ENCODE data around the gene POU2AF1. TPM values are rescaled to one million over a fixed set of nuclear protein-coding genes. Genes with fewer than 3 reads are reported as not detected.

Gene POU2AF1
- polyA plus RNA-seq, 2 of the 4 experiments (the other 2 are of a cell fraction), result not detected

DNA sequence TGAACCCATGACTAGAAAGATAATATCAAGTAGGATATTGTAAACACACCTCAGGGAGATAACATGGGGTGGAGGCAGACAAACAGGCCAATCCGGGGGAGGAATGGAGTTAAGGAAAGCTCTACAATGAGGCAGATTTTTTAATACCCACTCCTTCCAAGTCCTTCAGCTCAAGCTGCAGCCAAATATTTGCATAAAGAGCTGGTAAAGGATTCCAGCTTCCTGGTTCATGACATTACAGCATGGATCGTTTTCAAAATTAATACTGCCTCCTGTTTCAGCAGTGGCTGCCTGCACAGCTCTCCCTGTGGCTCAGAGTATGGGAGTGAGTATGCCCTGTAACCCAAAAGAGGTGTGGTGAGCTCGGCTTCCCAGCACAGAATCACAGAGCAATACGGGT is 75.6 kb downstream of the POU2AF1 start:
- ChIA-PET POLR2A (no interaction called here), CTCF (interaction anchor here (1.3 kb wide), 1 partner anchor 120 kb away, joined by 3 read pairs; no protein-coding TSS in a partner anchor)
- WGBS (ENCODE audit: missing lambda C conversion rate), result 3% methylated on average over 4 of the region's 4 CpGs
- Histone ChIP-seq H3K27ac (peak overlapping the region; percentile 30 to 47; a peak in 4 of 6 replicates), H3K4me2 (peak overlapping the region; percentile 57), H3K4me1 (peaks cover 29% of the 10 kb centered on the region), H3K4me3 (no peak overlapping the region), H3K9me3 (no peaks in the 10 kb centered on the region)
- DNase-seq (ENCODE audit: low read depth in 1 of 2, low spot score in 1 of 2) (peak; percentile 11 to 62), ATAC-seq (peak in 1 of 2 experiments; percentile 39; a peak in 3 of 6 replicates), FAIRE-seq (no peak)
- TF ChIP-seq RFX5 (IDR thresholded peaks at IDR 0.05) (no peak), HEYL (CRISPR knock-in tag; IDR thresholded peaks at IDR 0.05) (no peak), CHD2 (IDR thresholded peaks at IDR 0.05; ENCODE audit: low read length, partially characterized antibody) (no peak), CBX8 (IDR thresholded peaks at IDR 0.05) (no peak), KDM5A (IDR thresholded peaks at IDR 0.05) (no peak), RARB (CRISPR knock-in tag; IDR thresholded peaks at IDR 0.05) (no peak), TP53 (CRISPR knock-in tag; IDR thresholded peaks at IDR 0.05) (no peak), MAZ (IDR thresholded peaks at IDR 0.05; ENCODE audit: borderline replicate concordance, low read depth, low read length) (no peak)

DNA sequence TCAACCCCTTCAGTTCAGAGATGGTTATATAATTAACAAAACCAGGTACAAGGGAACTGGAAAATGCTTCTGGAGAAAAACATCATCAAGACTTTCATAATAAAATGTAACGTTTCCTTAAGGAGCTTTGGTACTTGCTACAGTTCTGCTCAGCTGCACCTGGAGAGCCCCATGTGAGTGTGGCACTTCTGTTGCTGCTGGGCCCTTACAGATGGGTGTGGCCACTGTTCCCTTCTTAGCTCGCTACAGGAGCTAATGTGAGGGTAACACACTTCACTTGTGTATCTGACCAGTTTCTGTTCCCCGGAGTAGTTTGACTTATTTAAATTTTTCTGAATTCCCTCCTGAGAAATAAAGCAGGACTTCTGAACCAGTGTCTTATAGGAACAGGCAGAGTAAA is 76.8 kb downstream of the POU2AF1 start:
- Histone ChIP-seq H3K9me3 (no peaks in the 10 kb centered on the region), H3K4me3 (no peak overlapping the region), H3K4me2 (no peak overlapping the region), H3K27ac (no peak overlapping the region), H3K4me1 (peaks cover 18% of the 10 kb centered on the region; the same call in 2 of the 3 replicates)
- DNase-seq (ENCODE audit: low read depth in 1 of 2, low spot score in 1 of 2) (no peak), ATAC-seq (no peak), FAIRE-seq (no peak)
- ChIA-PET POLR2A (no interaction called here), CTCF (interaction anchor here (1.6 to 1.7 kb wide), 2 partner anchors 121 to 126 kb away, joined by 4 to 7 read pairs; no protein-coding TSS in a partner anchor)
- no peak for TF ChIP-seq HDAC2 (IDR thresholded peaks at IDR 0.05)
- no peak for TF ChIP-seq CBX8 (IDR thresholded peaks at IDR 0.05)
- no peak for TF ChIP-seq EHMT2 (IDR thresholded peaks at IDR 0.05; ENCODE audit: low read depth)
- TF ChIP-seq, protein P1, sequence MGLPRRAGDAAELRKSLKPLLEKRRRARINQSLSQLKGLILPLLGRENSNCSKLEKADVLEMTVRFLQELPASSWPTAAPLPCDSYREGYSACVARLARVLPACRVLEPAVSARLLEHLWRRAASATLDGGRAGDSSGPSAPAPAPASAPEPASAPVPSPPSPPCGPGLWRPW (IDR thresholded peaks at IDR 0.05), result no peak
- TF ChIP-seq FOSB (CRISPR knock-in tag; IDR thresholded peaks at IDR 0.05), result no peak
- TF ChIP-seq, protein P2, sequence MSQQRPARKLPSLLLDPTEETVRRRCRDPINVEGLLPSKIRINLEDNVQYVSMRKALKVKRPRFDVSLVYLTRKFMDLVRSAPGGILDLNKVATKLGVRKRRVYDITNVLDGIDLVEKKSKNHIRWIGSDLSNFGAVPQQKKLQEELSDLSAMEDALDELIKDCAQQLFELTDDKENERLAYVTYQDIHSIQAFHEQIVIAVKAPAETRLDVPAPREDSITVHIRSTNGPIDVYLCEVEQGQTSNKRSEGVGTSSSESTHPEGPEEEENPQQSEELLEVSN (IDR thresholded peaks at IDR 0.05; ENCODE audit: borderline replicate concordance, low read depth), result no peak
- no peak for TF ChIP-seq JUN (IDR thresholded peaks at IDR 0.05)
- TF ChIP-seq, protein P3, sequence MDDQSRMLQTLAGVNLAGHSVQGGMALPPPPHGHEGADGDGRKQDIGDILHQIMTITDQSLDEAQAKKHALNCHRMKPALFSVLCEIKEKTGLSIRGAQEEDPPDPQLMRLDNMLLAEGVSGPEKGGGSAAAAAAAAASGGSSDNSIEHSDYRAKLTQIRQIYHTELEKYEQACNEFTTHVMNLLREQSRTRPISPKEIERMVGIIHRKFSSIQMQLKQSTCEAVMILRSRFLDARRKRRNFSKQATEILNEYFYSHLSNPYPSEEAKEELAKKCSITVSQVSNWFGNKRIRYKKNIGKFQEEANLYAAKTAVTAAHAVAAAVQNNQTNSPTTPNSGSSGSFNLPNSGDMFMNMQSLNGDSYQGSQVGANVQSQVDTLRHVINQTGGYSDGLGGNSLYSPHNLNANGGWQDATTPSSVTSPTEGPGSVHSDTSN (IDR thresholded peaks at IDR 0.05), result no peak
- no peak for TF ChIP-seq NPAS2 (CRISPR knock-in tag; IDR thresholded peaks at IDR 0.05; ENCODE audit: borderline replicate concordance)
- no peak for TF ChIP-seq POLR2A (IDR thresholded peaks at IDR 0.05; ENCODE audit: low read length)
- TF ChIP-seq FOSL2 (IDR thresholded peaks at IDR 0.05), result no peak
- TF ChIP-seq FOSL2 (CRISPR knock-in tag; IDR thresholded peaks at IDR 0.05), result no peak
- TF ChIP-seq RCOR1 (IDR thresholded peaks at IDR 0.05; ENCODE audit: low read depth, low read length), result no peak
- TF ChIP-seq HOXA7 (CRISPR knock-in tag; IDR thresholded peaks at IDR 0.05), result no peak
- TF ChIP-seq EHF (CRISPR knock-in tag; IDR thresholded peaks at IDR 0.05), result no peak
- TF ChIP-seq MAZ (IDR thresholded peaks at IDR 0.05; ENCODE audit: borderline replicate concordance, low read depth, low read length), result no peak
- WGBS (ENCODE audit: missing lambda C conversion rate), result 85% methylated on average over 3 of the region's 3 CpGs

Small RNA genes within 50 kb of the gene (small RNA-seq; reads per million reads assigned to genes)
- gene MIR4491 (0 reads per million in 6 experiments), gene RNU2-60P (0 to 0.86 (median 0.36) reads per million in 6 experiments)

Other genes with a start within 250 kb of the POU2AF1 start
- gene POU2AF2, start 133.6 kb downstream of the POU2AF1 start, polyA plus RNA-seq (2011; rRNA removed), result not detected in 2 replicates
- not detected in 3 replicates for gene POU2AF2, start 133.6 kb downstream of the POU2AF1 start, polyA plus RNA-seq (2017; fragmentation: RNase III; extraction: RNeasy Plus Mini Kit Qiagen cat#74134 plus additional on column Dnase treatment)
- gene POU2AF3, start 80.7 kb downstream of the POU2AF1 start, polyA plus RNA-seq (2011; rRNA removed), result 2.9 and 4.2 TPM in 2 replicates
- 0.63 to 0.87 TPM (median 0.63 TPM) in 3 replicates for gene POU2AF3, start 80.7 kb downstream of the POU2AF1 start, polyA plus RNA-seq (2017; fragmentation: RNase III; extraction: RNeasy Plus Mini Kit Qiagen cat#74134 plus additional on column Dnase treatment)
- gene BTG4, start 133.1 kb upstream of the POU2AF1 start, polyA plus RNA-seq (2011; rRNA removed), result 0.32 and 0.36 TPM in 2 replicates
- 0.23 to 0.38 TPM (median 0.34 TPM) in 3 replicates for gene BTG4, start 133.1 kb upstream of the POU2AF1 start, polyA plus RNA-seq (2017; fragmentation: RNase III; extraction: RNeasy Plus Mini Kit Qiagen cat#74134 plus additional on column Dnase treatment)
- gene HOATZ, start 135.5 kb upstream of the POU2AF1 start, polyA plus RNA-seq (2011; rRNA removed), result not detected in 2 replicates
- gene HOATZ, start 135.5 kb upstream of the POU2AF1 start, polyA plus RNA-seq (2017; fragmentation: RNase III; extraction: RNeasy Plus Mini Kit Qiagen cat#74134 plus additional on column Dnase treatment), result not detected in 3 replicates
- gene LAYN, start 161.4 kb upstream of the POU2AF1 start, polyA plus RNA-seq (2011; rRNA removed), result 2.8 and 4.1 TPM in 2 replicates
- 9.0 to 12.2 TPM (median 12.0 TPM) in 3 replicates for gene LAYN, start 161.4 kb upstream of the POU2AF1 start, polyA plus RNA-seq (2017; fragmentation: RNase III; extraction: RNeasy Plus Mini Kit Qiagen cat#74134 plus additional on column Dnase treatment)
- gene SIK2, start 223.2 kb upstream of the POU2AF1 start, polyA plus RNA-seq (2011; rRNA removed), result 9.0 and 11.4 TPM in 2 replicates
- 4.5 to 5.1 TPM (median 4.7 TPM) in 3 replicates for gene SIK2, start 223.2 kb upstream of the POU2AF1 start, polyA plus RNA-seq (2017; fragmentation: RNase III; extraction: RNeasy Plus Mini Kit Qiagen cat#74134 plus additional on column Dnase treatment)